ENCODE measurements around the gene MSH5.

DNA sequence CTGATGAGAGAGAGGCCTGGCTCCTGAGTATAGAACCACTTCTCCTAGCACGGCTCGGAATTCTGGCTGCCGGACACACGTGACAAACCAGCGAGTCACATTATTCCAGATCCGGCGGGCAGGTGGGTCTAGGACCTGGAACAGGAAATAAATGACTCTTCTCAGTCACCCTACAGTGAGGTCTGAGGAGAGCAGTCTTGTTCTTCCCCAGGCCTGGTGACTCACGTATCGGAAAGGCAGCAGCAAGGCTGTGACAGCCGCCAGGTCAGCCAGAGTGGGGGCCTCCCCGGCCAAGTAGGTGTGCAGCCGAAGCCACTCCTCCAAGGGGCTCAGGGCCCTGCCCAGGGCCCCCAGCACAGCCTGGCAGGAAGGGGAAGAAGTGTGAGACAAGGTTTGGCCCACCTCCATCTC is 53.0 kb downstream of the MSH5 start:
- TF ChIP-seq, protein P1, sequence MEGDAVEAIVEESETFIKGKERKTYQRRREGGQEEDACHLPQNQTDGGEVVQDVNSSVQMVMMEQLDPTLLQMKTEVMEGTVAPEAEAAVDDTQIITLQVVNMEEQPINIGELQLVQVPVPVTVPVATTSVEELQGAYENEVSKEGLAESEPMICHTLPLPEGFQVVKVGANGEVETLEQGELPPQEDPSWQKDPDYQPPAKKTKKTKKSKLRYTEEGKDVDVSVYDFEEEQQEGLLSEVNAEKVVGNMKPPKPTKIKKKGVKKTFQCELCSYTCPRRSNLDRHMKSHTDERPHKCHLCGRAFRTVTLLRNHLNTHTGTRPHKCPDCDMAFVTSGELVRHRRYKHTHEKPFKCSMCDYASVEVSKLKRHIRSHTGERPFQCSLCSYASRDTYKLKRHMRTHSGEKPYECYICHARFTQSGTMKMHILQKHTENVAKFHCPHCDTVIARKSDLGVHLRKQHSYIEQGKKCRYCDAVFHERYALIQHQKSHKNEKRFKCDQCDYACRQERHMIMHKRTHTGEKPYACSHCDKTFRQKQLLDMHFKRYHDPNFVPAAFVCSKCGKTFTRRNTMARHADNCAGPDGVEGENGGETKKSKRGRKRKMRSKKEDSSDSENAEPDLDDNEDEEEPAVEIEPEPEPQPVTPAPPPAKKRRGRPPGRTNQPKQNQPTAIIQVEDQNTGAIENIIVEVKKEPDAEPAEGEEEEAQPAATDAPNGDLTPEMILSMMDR (IDR thresholded peaks at IDR 0.05) = no peak
- no peak for TF ChIP-seq POLR2A (IDR thresholded peaks at IDR 0.05)
